OCI-LY1 (cell line): Measurements from ENCODE around the gene TERT.

Experiments used
- H2AFZ ChIP-seq: fragments of 200-600 bp; sonication (generic), shearing (Covaris generic); 2 replicates; pipeline ENCODE4 v1.6.0; 2014; ENCODE audit warnings: antibody characterized with exemption, mild to moderate bottlenecking, low read length
- H3F3A ChIP-seq: fragments of 200-600 bp; sonication (generic), shearing (Covaris generic); 2 replicates; pipeline ENCODE4 v1.6.0; 2014; ENCODE audit warnings: mild to moderate bottlenecking, antibody characterized with exemption, low read length, moderate library complexity; ENCODE audit not compliant: insufficient read depth
- H3K27ac ChIP-seq: fragments of 200-600 bp; sonication (generic); 2 replicates; pipeline ENCODE4 v1.5.1; 2014; ENCODE audit warnings: low read length, mixed run types, mild to moderate bottlenecking, low read depth; ENCODE audit not compliant: poor library complexity, severe bottlenecking
- H3K27me3 ChIP-seq: fragments of 200-600 bp; sonication (generic); 2 replicates; pipeline ENCODE4 v1.6.0; 2014; ENCODE audit warnings: antibody characterized with exemption, mild to moderate bottlenecking, low read length, moderate library complexity; ENCODE audit not compliant: insufficient read depth
- H3K36me3 ChIP-seq: fragments of 200-600 bp; sonication (generic); 2 replicates; pipeline ENCODE4 v1.6.1; 2014; ENCODE audit warnings: mild to moderate bottlenecking, antibody characterized with exemption, low read length, moderate library complexity, mixed read lengths; ENCODE audit not compliant: insufficient read depth
- H3K4me1 ChIP-seq: fragments of 200-600 bp; sonication (generic); 2 replicates; pipeline ENCODE4 v1.5.1; 2014; ENCODE audit warnings: mild to moderate bottlenecking, low read length, moderate library complexity; ENCODE audit not compliant: insufficient read depth, severe bottlenecking
- H3K4me2 ChIP-seq: fragments of 200-600 bp; sonication (generic), shearing (Covaris generic); 2 replicates; pipeline ENCODE4 v1.6.1; 2014; ENCODE audit warnings: low read length
- H3K4me3 ChIP-seq: fragments of 200-600 bp; sonication (generic); 2 replicates; pipeline ENCODE4 v1.5.1; 2014; ENCODE audit warnings: low read length, low read depth, mild to moderate bottlenecking, mixed read lengths; ENCODE audit not compliant: poor library complexity, severe bottlenecking
- H3K79me2 ChIP-seq: fragments of 200-600 bp; shearing (Covaris generic); 2 replicates; pipeline ENCODE4 v1.6.1; 2016; ENCODE audit warnings: mixed run types, low read length, mixed read lengths; ENCODE audit not compliant: insufficient read depth
- H3K9ac ChIP-seq: fragments of 200-600 bp; sonication (generic), shearing (Covaris generic); 2 replicates; pipeline ENCODE4 v1.6.1; 2014; ENCODE audit warnings: mild to moderate bottlenecking, low read length, mixed read lengths
- H3K9me2 ChIP-seq: fragments of 200-600 bp; sonication (generic), shearing (Covaris generic); 2 replicates; pipeline ENCODE4 v1.6.1; 2014; ENCODE audit warnings: low read depth, mild to moderate bottlenecking, low read length, mixed read lengths
- H3K9me3 ChIP-seq: fragments of 200-600 bp; shearing (Covaris generic); 2 replicates; pipeline ENCODE4 v1.6.1; 2014; ENCODE audit warnings: low read length, mixed read lengths
- H4K20me1 ChIP-seq: fragments of 200-600 bp; sonication (generic), shearing (Covaris generic); 2 replicates; pipeline ENCODE4 v1.6.0; 2016; ENCODE audit warnings: mild to moderate bottlenecking, low read length; ENCODE audit not compliant: insufficient read depth
- CTCF ChIP-seq: fragments of 200-600 bp; sonication (generic), shearing (Covaris generic); IDR thresholded peaks from 2 replicates; pipeline ENCODE4 v1.5.1; 2017; ENCODE audit warnings: mild to moderate bottlenecking, antibody characterized with exemption, low read length, moderate library complexity, mixed read lengths
- EZH2 ChIP-seq: fragments of 200-600 bp; sonication (generic), shearing (Covaris generic); IDR thresholded peaks from 2 replicates; pipeline ENCODE4 v1.8.0; 2017; ENCODE audit warnings: borderline replicate concordance, mixed run types, mild to moderate bottlenecking, antibody characterized with exemption, low read length, moderate library complexity, mixed read lengths

TERT gene

GRCh38 chr5:1253456-1254105, 41.3 kb downstream of the TERT start:
- no peak overlapping the region for H3K4me3 ChIP-seq
- H3F3A ChIP-seq = no peaks in the 10 kb centered on the region
- H3K9me3 ChIP-seq = no peaks in the 10 kb centered on the region
- H4K20me1 ChIP-seq = no peaks in the 10 kb centered on the region
- no peak overlapping the region for H3K9ac ChIP-seq
- no peak overlapping the region for H2AFZ ChIP-seq
- TF ChIP-seq EZH2 (no peak), CTCF (no peak)
- no peak overlapping the region for H3K27ac ChIP-seq
- H3K36me3 ChIP-seq = no peaks in the 10 kb centered on the region
- H3K27me3 ChIP-seq = peaks cover 3% of the 10 kb centered on the region; the same call in 1 of the 2 replicates
- no peaks in the 10 kb centered on the region for H3K4me1 ChIP-seq
- no peak overlapping the region for H3K4me2 ChIP-seq
- no peaks in the 10 kb centered on the region for H3K9me2 ChIP-seq
- H3K79me2 ChIP-seq = no peaks in the 10 kb centered on the region

GRCh38 chr5:1252681-1253080, 42.2 kb downstream of the TERT start:
- Histone ChIP-seq H3K27ac (no peak overlapping the region), H2AFZ (no peak overlapping the region), H4K20me1 (no peaks in the 10 kb centered on the region), H3K4me3 (no peak overlapping the region), H3K36me3 (no peaks in the 10 kb centered on the region), H3K79me2 (no peaks in the 10 kb centered on the region), H3K9ac (no peak overlapping the region), H3K9me2 (no peaks in the 10 kb centered on the region), H3K9me3 (no peaks in the 10 kb centered on the region), H3K4me1 (no peaks in the 10 kb centered on the region), H3F3A (no peaks in the 10 kb centered on the region), H3K4me2 (no peak overlapping the region), H3K27me3 (peaks cover 3% of the 10 kb centered on the region; the same call in 1 of the 2 replicates)
- TF ChIP-seq EZH2 = no peak
- no peak for TF ChIP-seq CTCF

- no peaks in the 10 kb centered on the region for H3F3A ChIP-seq
- H3K9me3 ChIP-seq = no peaks in the 10 kb centered on the region
- no peak overlapping the region for H3K9ac ChIP-seq
- TF ChIP-seq CTCF (no peak), EZH2 (no peak)
- peaks cover 3% of the 10 kb centered on the region; the same call in 1 of the 2 replicates for H3K27me3 ChIP-seq
- no peaks in the 10 kb centered on the region for H4K20me1 ChIP-seq
- H3K4me2 ChIP-seq = no peak overlapping the region
- no peak overlapping the region for H3K4me3 ChIP-seq
- no peak overlapping the region for H2AFZ ChIP-seq
- H3K27ac ChIP-seq = no peak overlapping the region
- no peaks in the 10 kb centered on the region for H3K4me1 ChIP-seq
- H3K36me3 ChIP-seq = no peaks in the 10 kb centered on the region
- no peaks in the 10 kb centered on the region for H3K9me2 ChIP-seq
- H3K79me2 ChIP-seq = no peaks in the 10 kb centered on the region
Measured at GRCh38 chr5:1251678-1252580, 42.9 kb downstream of the TERT start.
